Measurements from ENCODE around the gene SORCS2.

The SORCS2 gene

GRCh38 chr4:7342223-7343080 lies 150.1 kb downstream of the SORCS2 start:
- in situ Hi-C loops (cut with HindIII; ENCODE audit: low pct_ligation_motif_present, low sequenced_read_pairs) = no loop called here
- Histone ChIP-seq H3K27ac (no peak overlapping the region), H3K4me3 (ENCODE audit: low read depth, low read length) (no peak overlapping the region), H3K36me3 (replicated peaks) (no peaks in the 10 kb centered on the region), H3K27me3 (replicated peaks) (no peaks in the 10 kb centered on the region)
- no peak for DNase-seq
- no peak for TF ChIP-seq CTCF (IDR thresholded peaks at IDR 0.05; ENCODE audit: low read depth, low read length, missing control alignments)

- Histone ChIP-seq H3K27me3 (replicated peaks) (no peaks in the 10 kb centered on the region), H3K4me3 (ENCODE audit: low read depth, low read length) (no peak overlapping the region), H3K36me3 (replicated peaks) (no peaks in the 10 kb centered on the region), H3K27ac (no peak overlapping the region)
- in situ Hi-C loops (cut with HindIII; ENCODE audit: low pct_ligation_motif_present, low sequenced_read_pairs) = no loop called here
- no peak for DNase-seq
- no peak for TF ChIP-seq CTCF (IDR thresholded peaks at IDR 0.05; ENCODE audit: low read depth, low read length, missing control alignments)
Observed at GRCh38 chr4:7343081-7343655, 150.8 kb downstream of the SORCS2 start.

GRCh38 chr4:7343950-7344349 lies 151.6 kb downstream of the SORCS2 start:
- in situ Hi-C loops (cut with HindIII; ENCODE audit: low pct_ligation_motif_present, low sequenced_read_pairs) = no loop called here
- no peaks in the 10 kb centered on the region for H3K27me3 ChIP-seq (replicated peaks)
- H3K4me3 ChIP-seq (ENCODE audit: low read depth, low read length) = no peak overlapping the region
- no peak for DNase-seq
- H3K27ac ChIP-seq = no peak overlapping the region
- H3K36me3 ChIP-seq (replicated peaks) = no peaks in the 10 kb centered on the region
- TF ChIP-seq CTCF (IDR thresholded peaks at IDR 0.05; ENCODE audit: low read depth, low read length, missing control alignments) = no peak

GRCh38 chr4:7344636-7345155 lies 152.4 kb downstream of the SORCS2 start:
- Histone ChIP-seq H3K27ac (no peak overlapping the region), H3K4me3 (ENCODE audit: low read depth, low read length) (no peak overlapping the region), H3K36me3 (replicated peaks) (no peaks in the 10 kb centered on the region), H3K27me3 (replicated peaks) (no peaks in the 10 kb centered on the region)
- TF ChIP-seq CTCF (IDR thresholded peaks at IDR 0.05; ENCODE audit: low read depth, low read length, missing control alignments) = no peak
- in situ Hi-C loops (cut with HindIII; ENCODE audit: low pct_ligation_motif_present, low sequenced_read_pairs) = no loop called here
- no peak for DNase-seq

GRCh38 chr4:7347981-7348380 lies 155.6 kb downstream of the SORCS2 start:
- Histone ChIP-seq H3K36me3 (replicated peaks) (no peaks in the 10 kb centered on the region), H3K27me3 (replicated peaks) (peaks cover 6% of the 10 kb centered on the region), H3K4me3 (ENCODE audit: low read depth, low read length) (no peak overlapping the region), H3K27ac (no peak overlapping the region)
- peak; percentile 28 for DNase-seq
- TF ChIP-seq CTCF (IDR thresholded peaks at IDR 0.05; ENCODE audit: low read depth, low read length, missing control alignments) = no peak
- in situ Hi-C loops (cut with HindIII; ENCODE audit: low pct_ligation_motif_present, low sequenced_read_pairs) = no loop called here

All from brain microvascular endothelial cell (primary cell).